K562 (cell line): Measurements from ENCODE around the gene UBE2D2. TPM values are rescaled to one million over a fixed set of nuclear protein-coding genes. Genes with fewer than 3 reads are reported as not detected.

Source experiments
- ATAC-seq: fragments of 200-7000 bp; cut with Tn5 transposase; 3 replicates; pipeline ENCODE4 v1.9.1; 2020; ENCODE audit warnings: moderate library complexity
- BruUV-seq: library from RNA; stranded (reverse); fragments of 400-500 nt; replicated peaks from 2 replicates; lab custom pipeline; 2021; lab: Mats Ljungman, UMichigan
- CTCF ChIA-PET: fragments of 300-600 bp; formaldehyde crosslinking; extraction: SDS; loops from one replicate; lab custom pipeline; 2021; ENCODE audit warnings: low intra/inter-chr PET ratio; lab: Yijun Ruan, JAX
- POLR2A ChIA-PET: fragments of 300-600, 350-650 bp; sonication (Branson Sonifier 250); formaldehyde crosslinking; extraction: SDS; loops from one replicate; lab custom pipeline; 2021; ENCODE audit warnings: antibody characterized with exemption, inconsistent platforms; lab: Yijun Ruan, JAX
- DNase-seq, 4 experiments: peaks; one replicate each; pipeline versions ENCODE4 v3.0.0 to v3.0.0-alpha.2; 2011 to 2018; ENCODE audit warnings: low spot score in 3 of 4, mixed read lengths in 3 of 4; ENCODE audit errors: extremely low read depth in 1 of 4
- FAIRE-seq: peaks from 2 replicates; lab custom pipeline; 2011; peaks lifted over from hg19 to GRCh38; lab: Jason Lieb, UNC
- H2AFZ ChIP-seq: 2 replicates; pipeline ENCODE4 v1.6.0; 2011; ENCODE audit warnings: low read depth, low read length, control low read depth, inconsistent platforms
- H3K27ac ChIP-seq: fragments of 200-600 bp; 3 replicates; pipeline ENCODE4 v1.8.0; 2011; ENCODE audit warnings: low read depth, mild to moderate bottlenecking, control low read depth, inconsistent platforms, low read length, moderate library complexity, mixed read lengths; ENCODE audit errors: extremely low read depth
- H3K27me3 ChIP-seq, 2 experiments: fragments of 300-600 bp in 1 of 2; 2 replicates in 1 of 2; 3 replicates in 1 of 2; pipeline versions ENCODE4 v1.6.0 to v1.8.0; 2011; ENCODE audit warnings: inconsistent platforms in 2 of 2, low read length in 2 of 2, mild to moderate bottlenecking in 1 of 2, mixed read lengths in 1 of 2, moderate library complexity in 1 of 2; ENCODE audit not compliant: control insufficient read depth in 2 of 2, insufficient read depth in 2 of 2
- H3K36me3 ChIP-seq: fragments of 300-600 bp; 3 replicates; pipeline ENCODE4 v1.8.0; 2011; ENCODE audit warnings: mild to moderate bottlenecking, low read length, inconsistent platforms; ENCODE audit not compliant: control insufficient read depth, insufficient read depth
- H3K4me1 ChIP-seq, 2 experiments: fragments of 200-600 bp in 1 of 2; replicated peaks in 1 of 2; 2 replicates in 1 of 2; 3 replicates in 1 of 2; pipeline versions ENCODE4 v1.5.1 to v1.8.0; 2011; ENCODE audit warnings: inconsistent platforms in 2 of 2, low read length in 2 of 2, mild to moderate bottlenecking in 1 of 2, mixed read lengths in 1 of 2, moderate library complexity in 1 of 2; ENCODE audit not compliant: control insufficient read depth in 2 of 2, insufficient read depth in 2 of 2
- H3K4me2 ChIP-seq: 2 replicates; pipeline ENCODE4 v1.6.1; 2011; ENCODE audit warnings: low read length, control low read depth, inconsistent platforms, mixed read lengths; ENCODE audit not compliant: insufficient read depth
- H3K4me3 ChIP-seq: fragments of 200-600 bp; sonication (generic), shearing (Covaris generic); 2 replicates; pipeline ENCODE4 v1.5.1; 2016; ENCODE audit warnings: control low read depth, inconsistent platforms
- H3K79me2 ChIP-seq: fragments of 200-600 bp; 3 replicates; pipeline ENCODE4 v1.8.0; 2011; ENCODE audit warnings: low read length, inconsistent platforms; ENCODE audit not compliant: control insufficient read depth, insufficient read depth
- H3K9ac ChIP-seq, 2 experiments: 2 replicates each; pipeline versions ENCODE4 v1.6.0 to v1.6.1; 2011; ENCODE audit warnings: low read depth in 2 of 2, low read length in 2 of 2, control low read depth in 1 of 2, inconsistent platforms in 1 of 2, mild to moderate bottlenecking in 1 of 2, mixed read lengths in 1 of 2; ENCODE audit not compliant: insufficient read depth in 1 of 2
- H3K9me1 ChIP-seq: one replicate; pipeline ENCODE4 v1.6.0; 2011; ENCODE audit warnings: inconsistent platforms, mild to moderate bottlenecking, low read length, moderate library complexity; ENCODE audit not compliant: control insufficient read depth, insufficient read depth
- H3K9me3 ChIP-seq: replicated peaks from 2 replicates; pipeline ENCODE4 v1.5.1; 2011; ENCODE audit warnings: low read depth, low read length, inconsistent platforms; ENCODE audit not compliant: control insufficient read depth, insufficient read depth
- H4K20me1 ChIP-seq: replicated peaks from 2 replicates; pipeline ENCODE4 v1.6.1; 2011; ENCODE audit warnings: low read length, inconsistent platforms, mixed read lengths; ENCODE audit not compliant: control insufficient read depth, insufficient read depth
- CBX8 ChIP-seq: fragments of 200-600 bp; sonication (generic); IDR thresholded peaks from 2 replicates; pipeline ENCODE4 v1.6.1; 2012; ENCODE audit warnings: borderline replicate concordance, mixed run types, low read depth, mild to moderate bottlenecking, moderate library complexity, mixed read lengths, low read length, control low read depth, inconsistent platforms; ENCODE audit not compliant: poor library complexity, severe bottlenecking; ENCODE audit errors: extremely low read depth
- CCNT2 ChIP-seq: IDR thresholded peaks from 2 replicates; pipeline ENCODE4 v1.6.1; 2011; ENCODE audit warnings: borderline replicate concordance, low read depth, mild to moderate bottlenecking, moderate library complexity, mixed read lengths, low read length; ENCODE audit not compliant: insufficient read length; ENCODE audit errors: extremely low read depth
- ELK3 ChIP-seq: fragments of 450-650 bp; formaldehyde crosslinking; IDR thresholded peaks from 2 replicates; pipeline ENCODE4 v1.4.0; 2020; ENCODE audit warnings: mild to moderate bottlenecking
- HDAC2 ChIP-seq: fragments of 450-650 bp; IDR thresholded peaks from 2 replicates; pipeline ENCODE4 v1.6.1; 2016; ENCODE audit warnings: mild to moderate bottlenecking
- MYBL2 ChIP-seq, 2 experiments: fragments of 450-650 bp in 1 of 2; sonication (generic) in 1 of 2; formaldehyde crosslinking in 1 of 2; IDR thresholded peaks; 2 replicates each; pipeline versions ENCODE4 v1.6.1 to v1.8.1; 2017 to 2022; ENCODE audit warnings: borderline replicate concordance in 1 of 2, inconsistent platforms in 1 of 2, low read depth in 1 of 2, mild to moderate bottlenecking in 1 of 2, missing genetic modification reagents in 1 of 2, moderate library complexity in 1 of 2
- NR1H2 ChIP-seq: sonication (generic); formaldehyde crosslinking; IDR thresholded peaks from 2 replicates; pipeline ENCODE4 v1.4.0; 2020; ENCODE audit warnings: mild to moderate bottlenecking, missing genetic modification reagents
- NR4A1 ChIP-seq, 2 experiments: fragments of 250-450 bp in 1 of 2; fragments of 450-650 bp in 1 of 2; sonication (Bioruptor Pico) in 1 of 2; IDR thresholded peaks; 2 replicates each; pipeline versions ENCODE4 v1.4.0 to v1.6.1; 2016 to 2020; ENCODE audit warnings: mild to moderate bottlenecking in 2 of 2, missing compliant biosample characterization in 1 of 2, missing genetic modification characterization in 1 of 2, moderate library complexity in 1 of 2
- PHB2 ChIP-seq: fragments of 450-650 bp; IDR thresholded peaks from 2 replicates; pipeline ENCODE4 v1.6.1; 2017; ENCODE audit warnings: low read depth
- POLR3A ChIP-seq: IDR thresholded peaks from 2 replicates; pipeline ENCODE4 v1.6.1; 2011; ENCODE audit warnings: borderline replicate concordance, mild to moderate bottlenecking, moderate library complexity; ENCODE audit not compliant: insufficient read length, insufficient read depth; ENCODE audit errors: extremely low read depth
- PRPF4 ChIP-seq: fragments of 200-400 bp; formaldehyde crosslinking; IDR thresholded peaks from one replicate; pipeline ENCODE4 v1.6.1; 2017; ENCODE audit warnings: low read length, low read depth, mild to moderate bottlenecking; ENCODE audit not compliant: insufficient read depth, poor library complexity, severe bottlenecking
- YY1 ChIP-seq, 3 experiments: IDR thresholded peaks; 2 replicates each; pipeline ENCODE4 v1.6.1; 2011; ENCODE audit warnings: low read length in 2 of 3, mild to moderate bottlenecking in 2 of 3, moderate library complexity in 2 of 3, borderline replicate concordance in 1 of 3, control low read depth in 1 of 3, low read depth in 1 of 3; ENCODE audit not compliant: insufficient read depth in 3 of 3, insufficient replicate concordance in 2 of 3, control insufficient read depth in 1 of 3, insufficient read length in 1 of 3; ENCODE audit errors: extremely low read depth in 1 of 3
- ZNF3 ChIP-seq: fragments of 250-450 bp; sonication (Bioruptor Pico); IDR thresholded peaks from 2 replicates; pipeline ENCODE4 v1.5.0; 2021; ENCODE audit warnings: mild to moderate bottlenecking, moderate library complexity
- WGBS: fragments of 100-300 bp; shearing (Covaris generic); methylation state at CpG from one replicate; pipeline ENCODE4 v1.1.6; 2016; ENCODE audit warnings: low coverage, mixed read lengths; ENCODE audit not compliant: insufficient coverage; ENCODE audit errors: missing lambda C conversion rate; 5-methylcytosine and 5-hydroxymethylcytosine counted together
- in situ Hi-C: fragments of 300-500 bp; cut with MboI; formaldehyde crosslinking; loops from 4 replicates; pipeline ENCODE4 v1.15.0; 2018; ENCODE audit warnings: inconsistent platforms, mixed read lengths
- intact Hi-C: fragments of 100-400 bp; cut with micrococcal nuclease; formaldehyde crosslinking; loops from 2 replicates; pipeline ENCODE4 v1.14.2; 2022
- polyA plus RNA-seq, 8 experiments: library from polyadenylated mRNA; depleted of rRNA in 4 of 8; stranded (reverse) in 5 of 8; unstranded in 3 of 8; fragments of >200 nt; fragmentation: Nextera tagmentation in 2 of 8; fragmentation: Illumina TruSeq in 1 of 8; extraction: Ambion mirVana in 2 of 8; extraction: Trizol in 1 of 8; gene quantifications; 2 replicates each; pipeline versions ENCODE4 v1.2.1 to v1.2.3, GENCODE V29; 2011 to 2014; ENCODE audit warnings: inconsistent platforms in 1 of 8, missing spikeins in 1 of 8
- total RNA-seq, 7 experiments: library from RNA; depleted of rRNA in 6 of 7; stranded (reverse); fragments of >200 nt in 6 of 7; fragmentation: Illumina TruSeq in 2 of 7; extraction: Trizol in 2 of 7; gene quantifications; 2 replicates each; pipeline versions ENCODE4 v1.2.1 to v1.2.3, GENCODE V29; 2011 to 2021; ENCODE audit warnings: low replicate concordance in 1 of 7

The UBE2D2 gene
- total and polyA plus RNA-seq, 9 of the 15 experiments (the other 6 are each of a cell fraction or from before 2014, with no cell fraction given) = 53.6 to 198 (median 122) TPM

GRCh38 chr5:139634028-139634325, 72.8 kb downstream of the UBE2D2 start:
- Histone ChIP-seq H2AFZ (no peak overlapping the region), H3K27me3 (no peaks in the 10 kb centered on the region), H3K4me1 (peaks cover 29 to 32% of the 10 kb centered on the region in 2 experiments), H3K9me1 (no peaks in the 10 kb centered on the region), H3K9me3 (no peaks in the 10 kb centered on the region), H3K79me2 (peaks cover 21% of the 10 kb centered on the region; the same call in 2 of the 3 replicates), H4K20me1 (0 out of 2 replicates have a peak, but pooled peaks cover 3% of the 10 kb centered on the region), H3K9ac (no peak overlapping the region; a peak in 1 of 4 replicates), H3K4me2 (no peak overlapping the region), H3K4me3 (no peak overlapping the region), H3K36me3 (peaks cover 20% of the 10 kb centered on the region), H3K27ac (no peak overlapping the region; the same call in 2 of the 3 replicates)
- no peak for TF ChIP-seq YY1 (IDR thresholded peaks at IDR 0.05; ENCODE audit: borderline replicate concordance in 1 of 3, control insufficient read depth in 1 of 3, extremely low read depth in 1 of 3, insufficient read depth in 3 of 3, insufficient read length in 1 of 3, insufficient replicate concordance in 2 of 3, low read depth in 1 of 3, low read length in 2 of 3)
- TF ChIP-seq PRPF4 = no peak
- TF ChIP-seq POLR3A = no peak
- no peak for TF ChIP-seq MYBL2 (IDR thresholded peaks at IDR 0.05; ENCODE audit: low read depth)
- TF ChIP-seq MYBL2 (CRISPR knock-in tag; IDR thresholded peaks at IDR 0.05; ENCODE audit: borderline replicate concordance) = no peak
- TF ChIP-seq ELK3 (CRISPR knock-in tag) = no peak
- no peak for TF ChIP-seq HDAC2
- TF ChIP-seq ZNF3 (CRISPR knock-in tag) = no peak
- no peak for TF ChIP-seq NR1H2 (CRISPR knock-in tag)
- TF ChIP-seq CCNT2 = no peak
- no peak for TF ChIP-seq NR4A1 (CRISPR knock-in tag; IDR thresholded peaks at IDR 0.05)
- no peak for TF ChIP-seq NR4A1 (tag; IDR thresholded peaks at IDR 0.05)
- no peak for TF ChIP-seq PHB2
- no peak for TF ChIP-seq CBX8
- no TSS peak for BruUV-seq
- FAIRE-seq (no peak), ATAC-seq (no peak), DNase-seq (no peak)
- in situ Hi-C loops = loop anchor here (5.0 to 10.0 kb wide), 2 partner anchors 128 to 221 kb away; no protein-coding TSS in a partner anchor
- 57% methylated on average over 2 of the region's 2 CpGs for WGBS
- ChIA-PET POLR2A (interaction anchor here (0.6 to 2.0 kb wide), 7 partner anchors 11 to 169 kb away, joined by 3 to 6 read pairs (median 4); no protein-coding TSS in a partner anchor), CTCF (interaction anchor here (0.6 to 4.0 kb wide), 7 partner anchors 56 to 335 kb away, joined by 3 to 81 read pairs (median 3); no protein-coding TSS in a partner anchor)
- intact Hi-C loops = loop anchor here (5.0 to 10.0 kb wide), 2 partner anchors 208 to 331 kb away; no protein-coding TSS in a partner anchor
